Loucy (cell line): ENCODE measurements around the gene ATP8A1.

Experiments
- EZH2phosphoT487 ChIP-seq: fragments of 200-600 bp; IDR thresholded peaks from 2 replicates; pipeline ENCODE4 v1.6.1; 2018; ENCODE audit warnings: antibody characterized with exemption, mild to moderate bottlenecking, moderate library complexity, borderline replicate concordance
- TF ChIP-seq, protein P1 (sequence below): fragments of 200-600 bp; sonication (generic); conservative IDR thresholded peaks from 2 replicates; pipeline ENCODE4 v1.5.1; 2014; ENCODE audit warnings: mild to moderate bottlenecking, antibody characterized with exemption, low read length

DNA sequence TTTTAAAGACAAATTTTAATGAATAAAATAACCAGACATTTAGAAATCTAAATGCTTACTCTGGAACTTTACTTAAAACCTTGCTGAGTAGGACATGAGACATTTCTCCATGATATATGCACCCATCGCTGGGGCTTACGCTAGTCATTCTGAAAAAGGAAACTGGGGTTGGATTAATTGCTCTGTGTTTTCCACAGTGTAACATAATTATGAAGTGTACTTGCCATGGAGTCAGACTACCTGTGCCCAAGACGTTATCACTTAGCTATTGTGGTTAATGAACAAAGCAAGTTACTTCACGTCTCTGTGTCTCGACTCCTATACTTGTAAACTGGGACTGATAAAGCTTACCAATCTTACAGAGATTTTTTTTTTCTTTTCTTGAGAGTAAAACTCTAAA is 211.9 kb downstream of the ATP8A1 start:
- TF ChIP-seq, protein P1, sequence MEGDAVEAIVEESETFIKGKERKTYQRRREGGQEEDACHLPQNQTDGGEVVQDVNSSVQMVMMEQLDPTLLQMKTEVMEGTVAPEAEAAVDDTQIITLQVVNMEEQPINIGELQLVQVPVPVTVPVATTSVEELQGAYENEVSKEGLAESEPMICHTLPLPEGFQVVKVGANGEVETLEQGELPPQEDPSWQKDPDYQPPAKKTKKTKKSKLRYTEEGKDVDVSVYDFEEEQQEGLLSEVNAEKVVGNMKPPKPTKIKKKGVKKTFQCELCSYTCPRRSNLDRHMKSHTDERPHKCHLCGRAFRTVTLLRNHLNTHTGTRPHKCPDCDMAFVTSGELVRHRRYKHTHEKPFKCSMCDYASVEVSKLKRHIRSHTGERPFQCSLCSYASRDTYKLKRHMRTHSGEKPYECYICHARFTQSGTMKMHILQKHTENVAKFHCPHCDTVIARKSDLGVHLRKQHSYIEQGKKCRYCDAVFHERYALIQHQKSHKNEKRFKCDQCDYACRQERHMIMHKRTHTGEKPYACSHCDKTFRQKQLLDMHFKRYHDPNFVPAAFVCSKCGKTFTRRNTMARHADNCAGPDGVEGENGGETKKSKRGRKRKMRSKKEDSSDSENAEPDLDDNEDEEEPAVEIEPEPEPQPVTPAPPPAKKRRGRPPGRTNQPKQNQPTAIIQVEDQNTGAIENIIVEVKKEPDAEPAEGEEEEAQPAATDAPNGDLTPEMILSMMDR = no peak
- TF ChIP-seq EZH2phosphoT487 = no peak
